Transverse colon (tissue), 4 donors: ENCODE data around the gene RABGAP1L. TPM values are rescaled to one million over a fixed set of nuclear protein-coding genes. Genes with fewer than 3 reads are reported as not detected.

ENCODE experiments used
- DNase-seq: peaks from one replicate; pipeline ENCODE4 v3.0.0-alpha.2; 2019
- H3K27ac ChIP-seq, 4 donors: fragments of 200-600 bp; sonication (generic); 2 replicates each; pipeline ENCODE4 v1.5.1; 2016 to 2018; ENCODE audit warnings: inconsistent platforms in 4 of 4
- H3K27me3 ChIP-seq: fragments of 200-600 bp; sonication (generic); 2 replicates; pipeline ENCODE4 v1.5.1; 2017; ENCODE audit warnings: inconsistent platforms
- H3K36me3 ChIP-seq, 4 donors: fragments of 200-600 bp; sonication (generic); 2 replicates each; pipeline ENCODE4 v1.5.1; 2017 to 2019; ENCODE audit warnings: inconsistent platforms in 4 of 4
- H3K4me1 ChIP-seq, 4 donors: fragments of 200-600 bp; sonication (generic); 2 replicates each; pipeline ENCODE4 v1.5.1; 2017 to 2020; ENCODE audit warnings: inconsistent platforms in 4 of 4
- H3K4me3 ChIP-seq, 4 donors: fragments of 200-600 bp; sonication (generic); 1 replicate in 1 of 4; 2 replicates in 3 of 4; pipeline versions ENCODE4 v1.5.1 to v1.6.1; 2017 to 2019; ENCODE audit warnings: inconsistent platforms in 4 of 4
- H3K9me3 ChIP-seq, 2 donors: fragments of 200-600 bp; sonication (generic); 2 replicates each; pipeline ENCODE4 v1.5.1; 2017 to 2019; ENCODE audit warnings: inconsistent platforms in 2 of 2
- EP300 ChIP-seq: sonication (generic); formaldehyde crosslinking; IDR thresholded peaks from one replicate; pipeline ENCODE4 v1.6.1; 2017; ENCODE audit warnings: antibody characterized with exemption, low read depth
- POLR2A ChIP-seq: fragments of 450-650 bp; IDR thresholded peaks from one replicate; pipeline ENCODE4 v1.6.1; 2016; ENCODE audit warnings: antibody characterized with exemption, mild to moderate bottlenecking, moderate library complexity
- POLR2AphosphoS5 ChIP-seq, 3 donors: sonication (generic); formaldehyde crosslinking; IDR thresholded peaks; one replicate each; pipeline ENCODE4 v1.6.1; 2016; ENCODE audit warnings: antibody characterized with exemption in 3 of 3
- WGBS, 2 donors: methylation state at CpG; one replicate each; pipeline ENCODE4 v1.1.5; 2018; ENCODE audit warnings: low coverage in 1 of 2; 5-methylcytosine and 5-hydroxymethylcytosine counted together
- in situ Hi-C, 4 donors: fragments of 200-750 bp; cut with MboI; loops; one replicate each; pipeline versions ENCODE4 v1.15.0 to v1.15.1; 2017; ENCODE audit warnings: low sequenced_read_pairs in 3 of 4, low pct_ligation_motif_present in 1 of 4, low pct_unique_long_range_greater_than_20kb in 1 of 4
- intact Hi-C: fragments of 100-400 bp; cut with DNase I; formaldehyde crosslinking; loops from one replicate; pipeline ENCODE4 v1.15.1; 2023; ENCODE audit warnings: low total_unique reads
- total RNA-seq, 4 donors: library from RNA; depleted of rRNA; stranded (reverse); fragments of >200 nt; gene quantifications; one replicate each; pipeline ENCODE4 v1.1.0, GENCODE V29; 2016
- TF ChIP-seq, protein P1 (sequence below), 5 experiments: fragments of 200-600 bp in 3 of 5; fragments of 450-650 bp in 2 of 5; sonication (generic) in 3 of 5; IDR thresholded peaks; 1 replicate in 2 of 5; 2 replicates in 3 of 5; pipeline ENCODE4 v1.5.1; 2016 to 2017; ENCODE audit warnings: antibody characterized with exemption in 5 of 5, inconsistent platforms in 3 of 5, mild to moderate bottlenecking in 2 of 5, moderate library complexity in 1 of 5

RABGAP1L gene
- total RNA-seq, 4 donors from 2014 or later: 68.9 to 127 (median 99.9) TPM

- Histone ChIP-seq H3K27me3 (no peaks in the 10 kb centered on the region), H3K4me1 (no peaks in the 10 kb centered on the region), H3K36me3 (no peaks in the 10 kb centered on the region), H3K9me3 (peaks cover 0 to 3% of the 10 kb centered on the region in 2 donors), H3K4me3 (no peak overlapping the region), H3K27ac (no peak overlapping the region)
- intact Hi-C loops: no loop called here
- TF ChIP-seq EP300 (no peak), POLR2AphosphoS5 (IDR thresholded peaks at IDR 0.05) (no peak), POLR2A (no peak)
- TF ChIP-seq, protein P1, sequence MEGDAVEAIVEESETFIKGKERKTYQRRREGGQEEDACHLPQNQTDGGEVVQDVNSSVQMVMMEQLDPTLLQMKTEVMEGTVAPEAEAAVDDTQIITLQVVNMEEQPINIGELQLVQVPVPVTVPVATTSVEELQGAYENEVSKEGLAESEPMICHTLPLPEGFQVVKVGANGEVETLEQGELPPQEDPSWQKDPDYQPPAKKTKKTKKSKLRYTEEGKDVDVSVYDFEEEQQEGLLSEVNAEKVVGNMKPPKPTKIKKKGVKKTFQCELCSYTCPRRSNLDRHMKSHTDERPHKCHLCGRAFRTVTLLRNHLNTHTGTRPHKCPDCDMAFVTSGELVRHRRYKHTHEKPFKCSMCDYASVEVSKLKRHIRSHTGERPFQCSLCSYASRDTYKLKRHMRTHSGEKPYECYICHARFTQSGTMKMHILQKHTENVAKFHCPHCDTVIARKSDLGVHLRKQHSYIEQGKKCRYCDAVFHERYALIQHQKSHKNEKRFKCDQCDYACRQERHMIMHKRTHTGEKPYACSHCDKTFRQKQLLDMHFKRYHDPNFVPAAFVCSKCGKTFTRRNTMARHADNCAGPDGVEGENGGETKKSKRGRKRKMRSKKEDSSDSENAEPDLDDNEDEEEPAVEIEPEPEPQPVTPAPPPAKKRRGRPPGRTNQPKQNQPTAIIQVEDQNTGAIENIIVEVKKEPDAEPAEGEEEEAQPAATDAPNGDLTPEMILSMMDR (IDR thresholded peaks at IDR 0.05): no peak
- DNase-seq: no peak
- in situ Hi-C loops: no loop called here
- 70 to 71% methylated on average over 3 to 4 of the region's 4 CpGs for WGBS, 2 donors
Observed at GRCh38 chr1:174663358-174663757, 504.0 kb downstream of the RABGAP1L start.

GRCh38 chr1:174666248-174666647 lies 506.9 kb downstream of the RABGAP1L start:
- intact Hi-C loops: no loop called here
- no peak for DNase-seq
- Histone ChIP-seq H3K4me3 (no peak overlapping the region), H3K27me3 (no peaks in the 10 kb centered on the region), H3K27ac (no peak overlapping the region), H3K9me3 (peaks cover 9 to 16% of the 10 kb centered on the region in 2 donors), H3K4me1 (no peaks in the 10 kb centered on the region), H3K36me3 (no peaks in the 10 kb centered on the region)
- 70 to 73% methylated on average over 3 of the region's 3 CpGs for WGBS, 2 donors
- no peak for TF ChIP-seq POLR2A
- TF ChIP-seq POLR2AphosphoS5 (IDR thresholded peaks at IDR 0.05): no peak
- in situ Hi-C loops: no loop called here

GRCh38 chr1:174671826-174672225 lies 512.5 kb downstream of the RABGAP1L start:
- Histone ChIP-seq H3K27me3 (no peaks in the 10 kb centered on the region), H3K9me3 (peaks cover 9 to 16% of the 10 kb centered on the region in 2 donors), H3K36me3 (no peaks in the 10 kb centered on the region), H3K4me3 (no peak overlapping the region), H3K4me1 (no peaks in the 10 kb centered on the region), H3K27ac (no peak overlapping the region)
- WGBS, 2 donors: 71 to 90% methylated on average over 2 of the region's 2 CpGs
- intact Hi-C loops: no loop called here
- in situ Hi-C loops: no loop called here
- no peak for DNase-seq
- TF ChIP-seq POLR2AphosphoS5 (IDR thresholded peaks at IDR 0.05) (no peak), POLR2A (no peak), EP300 (no peak)
- TF ChIP-seq, protein P1 (IDR thresholded peaks at IDR 0.05): no peak

GRCh38 chr1:174676856-174677255 lies 517.5 kb downstream of the RABGAP1L start:
- Histone ChIP-seq H3K36me3 (no peaks in the 10 kb centered on the region), H3K9me3 (no peaks in the 10 kb centered on the region), H3K27me3 (no peaks in the 10 kb centered on the region), H3K27ac (no peak overlapping the region), H3K4me1 (no peaks in the 10 kb centered on the region), H3K4me3 (no peak overlapping the region)
- intact Hi-C loops: no loop called here
- TF ChIP-seq, protein P1 (IDR thresholded peaks at IDR 0.05): no peak
- TF ChIP-seq POLR2AphosphoS5 (IDR thresholded peaks at IDR 0.05) (no peak), EP300 (no peak), POLR2A (no peak)
- in situ Hi-C loops: no loop called here
- no peak for DNase-seq
- 94% methylated on average over 2 to 3 of the region's 3 CpGs for whole genome bisulfite sequencing, 2 donors

- intact Hi-C loops (no loop called here), in situ Hi-C loops (no loop called here)
- 88 to 96% methylated on average over 5 to 7 of the region's 7 CpGs for WGBS, 2 donors
- no peak overlapping the region for H3K27ac ChIP-seq
- TF ChIP-seq POLR2A: no peak
- TF ChIP-seq EP300: no peak
- TF ChIP-seq POLR2AphosphoS5 (IDR thresholded peaks at IDR 0.05): no peak
- TF ChIP-seq, protein P1 (IDR thresholded peaks at IDR 0.05): no peak
- H3K9me3 ChIP-seq: no peaks in the 10 kb centered on the region
- H3K4me3 ChIP-seq: no peak overlapping the region
- H3K4me1 ChIP-seq: no peaks in the 10 kb centered on the region
- DNase-seq: no peak
- H3K27me3 ChIP-seq: no peaks in the 10 kb centered on the region
- H3K36me3 ChIP-seq: no peaks in the 10 kb centered on the region
Observed at GRCh38 chr1:174678657-174679056, 519.3 kb downstream of the RABGAP1L start.
